Activated T-helper 1 cell treated with anti-CD3 and anti-CD28 coated beads, Interleukin-2, amount 50 U/mL, for 16 hours (primary cell): Measurements from ENCODE around the gene FKBP6.
A peak's percentile ranks its signal among the peaks of the same experiment; 100 is the strongest.
"Not testable (repeated sequence)": the region's sequence is repeated elsewhere in the genome, so short reads cannot be mapped to it uniquely, and the experiment has no call there.

Experiments
- DNase-seq, 2 donors: peaks; one replicate each; pipeline ENCODE4 v3.0.0-alpha.2; 2020; ENCODE audit warnings: low read depth in 1 of 2, low spot score in 1 of 2

FKBP6 gene

GRCh38 chr7:73394422-73394821 lies 66.5 kb downstream of the FKBP6 start:
- DNase-seq: no peak

GRCh38 chr7:73395538-73396503 lies 67.9 kb downstream of the FKBP6 start:
- no peak for DNase-seq

DNA sequence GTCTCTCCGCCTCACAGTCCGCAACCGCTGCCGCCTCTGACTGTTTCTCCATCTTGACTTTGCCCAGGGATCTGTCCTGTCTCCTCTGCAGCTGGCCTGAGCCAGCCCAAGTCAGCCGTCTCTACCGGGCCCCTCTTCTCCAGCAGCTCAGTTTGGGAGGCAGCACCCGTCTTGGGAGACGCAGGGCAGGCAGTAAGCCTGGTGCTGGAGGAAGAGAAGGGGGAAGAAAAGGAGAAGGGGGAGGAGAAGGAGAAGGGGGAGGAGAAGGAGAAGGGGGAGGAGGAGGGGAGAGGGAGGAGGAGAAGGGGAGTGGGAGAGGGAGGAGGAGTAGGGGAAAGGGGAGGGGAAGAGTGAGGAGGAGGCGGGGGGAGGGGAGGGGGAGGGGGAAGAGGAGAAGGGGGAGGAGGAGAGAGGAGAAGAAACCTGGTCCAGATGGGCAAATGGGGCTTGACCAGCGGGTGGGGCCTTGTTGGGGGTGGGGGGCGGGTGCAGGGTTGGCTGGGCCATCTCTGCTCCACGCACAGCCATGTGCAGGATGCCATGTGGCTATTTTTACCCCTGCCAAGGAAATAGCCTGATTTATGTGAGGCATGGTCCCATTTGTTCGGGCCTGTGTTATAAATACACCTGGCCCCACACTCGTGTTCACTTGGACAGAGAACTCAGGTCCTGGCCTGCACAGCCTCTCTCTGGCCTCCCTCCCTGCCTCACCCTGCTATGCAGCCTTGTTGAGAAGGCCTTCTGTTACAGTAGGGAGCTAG lies 69.7 kb downstream of the FKBP6 start:
- no peak for DNase-seq

- DNase-seq: peak; percentile 11 to 16
Observed at GRCh38 chr7:73399185-73400050, 71.5 kb downstream of the FKBP6 start.

DNA sequence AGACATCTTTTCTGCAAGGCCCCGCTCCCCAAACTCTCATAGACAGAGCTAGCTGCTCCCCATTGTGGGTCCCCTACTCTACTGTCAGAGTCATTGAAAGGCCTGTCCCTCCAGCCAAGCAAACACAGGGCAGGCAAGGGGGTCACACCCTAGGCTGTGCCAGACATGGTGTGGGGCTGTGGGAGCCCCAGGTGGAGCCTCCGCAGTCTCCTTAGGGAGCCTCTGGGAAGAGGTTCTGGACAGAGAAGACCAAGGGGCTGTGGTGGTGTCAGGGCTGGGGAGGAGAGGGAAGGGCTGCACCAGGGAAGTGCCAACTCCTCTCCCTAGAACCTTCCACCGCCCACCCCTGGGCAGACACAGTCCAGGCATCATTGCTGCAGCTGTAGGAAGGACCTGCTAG lies 76.9 kb downstream of the FKBP6 start:
- not testable (repeated sequence) for DNase-seq
